ENCODE measurements around the gene CUL3. TPM values are rescaled to one million over a fixed set of nuclear protein-coding genes. Genes with fewer than 3 reads are reported as not detected.
"Not testable (repeated sequence)": the region's sequence is repeated elsewhere in the genome, so short reads cannot be mapped to it uniquely, and the experiment has no call there.

Gene CUL3
- total RNA-seq, 2 donors from 2014 or later, result 47.4 to 74.1 TPM

- Histone ChIP-seq H3K4me3 (no peak overlapping the region), H3K9me3 (no peaks in the 10 kb centered on the region), H3K4me1 (ENCODE audit: control insufficient read depth in 1 of 2, low read depth in 2 of 2) (peaks cover 18 to 42% of the 10 kb centered on the region in 2 donors), H3K36me3 (no peaks in the 10 kb centered on the region), H3K27ac (no peak overlapping the region), H3K27me3 (replicated peaks; ENCODE audit: insufficient read depth) (no peaks in the 10 kb centered on the region)
- ATAC-seq (ENCODE audit: insufficient number of reproducible peaks, low FRiP score, low read depth), result no peak
- TF ChIP-seq, protein P1, sequence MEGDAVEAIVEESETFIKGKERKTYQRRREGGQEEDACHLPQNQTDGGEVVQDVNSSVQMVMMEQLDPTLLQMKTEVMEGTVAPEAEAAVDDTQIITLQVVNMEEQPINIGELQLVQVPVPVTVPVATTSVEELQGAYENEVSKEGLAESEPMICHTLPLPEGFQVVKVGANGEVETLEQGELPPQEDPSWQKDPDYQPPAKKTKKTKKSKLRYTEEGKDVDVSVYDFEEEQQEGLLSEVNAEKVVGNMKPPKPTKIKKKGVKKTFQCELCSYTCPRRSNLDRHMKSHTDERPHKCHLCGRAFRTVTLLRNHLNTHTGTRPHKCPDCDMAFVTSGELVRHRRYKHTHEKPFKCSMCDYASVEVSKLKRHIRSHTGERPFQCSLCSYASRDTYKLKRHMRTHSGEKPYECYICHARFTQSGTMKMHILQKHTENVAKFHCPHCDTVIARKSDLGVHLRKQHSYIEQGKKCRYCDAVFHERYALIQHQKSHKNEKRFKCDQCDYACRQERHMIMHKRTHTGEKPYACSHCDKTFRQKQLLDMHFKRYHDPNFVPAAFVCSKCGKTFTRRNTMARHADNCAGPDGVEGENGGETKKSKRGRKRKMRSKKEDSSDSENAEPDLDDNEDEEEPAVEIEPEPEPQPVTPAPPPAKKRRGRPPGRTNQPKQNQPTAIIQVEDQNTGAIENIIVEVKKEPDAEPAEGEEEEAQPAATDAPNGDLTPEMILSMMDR (IDR thresholded peaks at IDR 0.05), result no peak
- no peak for DNase-seq (ENCODE audit: low spot score)
Measured at GRCh38 chr2:224528171-224528570, 57.0 kb downstream of the CUL3 start.

- H3K4me1 ChIP-seq (ENCODE audit: control insufficient read depth in 1 of 2, low read depth in 2 of 2), result peaks cover 26 to 55% of the 10 kb centered on the region in 2 donors
- no peak for ATAC-seq (ENCODE audit: insufficient number of reproducible peaks, low FRiP score, low read depth)
- no peaks in the 10 kb centered on the region for H3K36me3 ChIP-seq
- H3K4me3 ChIP-seq, result no peak overlapping the region
- no peak overlapping the region for H3K27ac ChIP-seq
- no peak for DNase-seq (ENCODE audit: low spot score)
- H3K27me3 ChIP-seq (replicated peaks; ENCODE audit: insufficient read depth), result no peaks in the 10 kb centered on the region
- TF ChIP-seq, protein P1 (IDR thresholded peaks at IDR 0.05), result no peak
- H3K9me3 ChIP-seq, result no peaks in the 10 kb centered on the region
Measured at GRCh38 chr2:224525774-224526173, 59.4 kb downstream of the CUL3 start.

- DNase-seq (ENCODE audit: low spot score), result no peak
- ATAC-seq (ENCODE audit: insufficient number of reproducible peaks, low FRiP score, low read depth), result no peak
- H3K4me3 ChIP-seq, result no peak overlapping the region
Measured at GRCh38 chr2:224524657-224525056, 60.5 kb downstream of the CUL3 start.

DNA sequence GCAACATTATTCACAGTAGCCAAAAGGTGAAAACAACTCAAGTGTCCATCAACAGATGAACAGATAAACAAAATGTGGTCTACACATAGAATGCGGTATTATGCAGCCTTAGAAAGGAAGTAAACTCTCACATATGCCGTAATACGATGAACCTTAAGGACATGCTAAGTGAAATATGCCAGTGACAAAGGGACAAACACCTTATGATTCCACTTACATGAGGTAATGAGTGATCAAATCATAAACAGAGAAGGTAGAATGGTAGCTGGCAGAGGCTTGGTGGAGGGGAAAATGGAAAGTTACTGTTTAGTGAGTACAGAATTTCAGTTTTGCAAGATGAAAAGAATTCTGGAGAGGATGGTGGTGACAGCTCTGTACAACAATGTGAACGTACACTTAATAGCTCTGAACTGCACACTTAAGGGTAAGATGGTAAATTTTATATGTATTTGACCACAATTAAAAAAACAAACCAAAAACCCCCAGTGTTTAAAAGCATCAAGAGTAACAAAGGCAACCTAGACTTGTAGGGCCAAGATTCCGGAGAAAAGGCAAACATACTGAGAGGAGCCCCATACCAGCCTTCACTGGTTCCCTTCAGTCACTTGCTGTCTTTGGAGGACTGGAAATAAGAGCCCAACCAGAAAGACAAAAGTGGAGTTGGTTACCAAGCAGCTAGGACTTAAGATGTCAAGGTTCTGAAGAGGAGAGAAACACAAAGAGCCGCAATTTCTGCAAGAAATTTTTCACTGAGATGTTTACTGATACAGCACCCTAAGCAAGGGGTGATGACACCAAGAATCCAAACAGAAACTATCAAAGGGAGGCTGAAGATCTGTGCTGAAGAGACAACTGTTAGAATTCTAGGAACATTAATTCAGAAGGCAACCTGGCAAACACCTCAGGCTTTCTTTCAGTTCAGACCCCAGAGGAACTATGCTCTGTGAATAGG, 61.3 kb downstream of the CUL3 start:
- H3K36me3 ChIP-seq, result no peaks in the 10 kb centered on the region
- no peaks in the 10 kb centered on the region for H3K9me3 ChIP-seq
- TF ChIP-seq, protein P1 (IDR thresholded peaks at IDR 0.05), result no peak
- no peak overlapping the region for H3K4me3 ChIP-seq
- H3K4me1 ChIP-seq (ENCODE audit: control insufficient read depth in 1 of 2, low read depth in 2 of 2), result peaks cover 42 to 72% of the 10 kb centered on the region in 2 donors
- DNase-seq (ENCODE audit: low spot score) (no peak), ATAC-seq (ENCODE audit: insufficient number of reproducible peaks, low FRiP score, low read depth) (no peak)
- no peak overlapping the region for H3K27ac ChIP-seq
- H3K27me3 ChIP-seq (replicated peaks; ENCODE audit: insufficient read depth), result no peaks in the 10 kb centered on the region

More at GRCh38 chr2:224524657-224525056, 60.5 kb downstream of the CUL3 start:
- H3K36me3 ChIP-seq, result no peaks in the 10 kb centered on the region
- TF ChIP-seq, protein P1 (IDR thresholded peaks at IDR 0.05), result no peak
- H3K27ac ChIP-seq, result no peak overlapping the region
- no peaks in the 10 kb centered on the region for H3K27me3 ChIP-seq (replicated peaks; ENCODE audit: insufficient read depth)
- peaks cover 37 to 66% of the 10 kb centered on the region in 2 donors for H3K4me1 ChIP-seq (ENCODE audit: control insufficient read depth in 1 of 2, low read depth in 2 of 2)
- no peaks in the 10 kb centered on the region for H3K9me3 ChIP-seq

GRCh38 chr2:224522483-224522882, 62.7 kb downstream of the CUL3 start:
- not testable (repeated sequence) for DNase-seq (ENCODE audit: low spot score); H3K27me3 ChIP-seq (replicated peaks; ENCODE audit: insufficient read depth); H3K4me3 ChIP-seq; H3K9me3 ChIP-seq; ATAC-seq (ENCODE audit: insufficient number of reproducible peaks, low FRiP score, low read depth); H3K36me3 ChIP-seq; H3K27ac ChIP-seq
- peaks cover 52 to 82% of the 10 kb centered on the region in 2 donors for H3K4me1 ChIP-seq (ENCODE audit: control insufficient read depth in 1 of 2, low read depth in 2 of 2)

All from thoracic aorta (tissue), 2 donors.